SU-DHL-6 (cell line): ENCODE data around the gene CSNK1G3.

Experiments used
- CTCF ChIP-seq: fragments of 200-600 bp; sonication (generic); IDR thresholded peaks from one replicate; pipeline ENCODE4 v1.5.1; 2017; ENCODE audit warnings: antibody characterized with exemption, mild to moderate bottlenecking, low read length, moderate library complexity; ENCODE audit not compliant: insufficient read depth, poor library complexity, severe bottlenecking
- EZH2phosphoT487 ChIP-seq: fragments of 200-600 bp; sonication (generic), shearing (Covaris generic); conservative IDR thresholded peaks from 2 replicates; pipeline ENCODE4 v1.6.1; 2018; ENCODE audit warnings: mild to moderate bottlenecking, antibody characterized with exemption, low read length, moderate library complexity, mixed read lengths

GRCh38 chr5:123524146-123524545, 12.2 kb downstream of the CSNK1G3 start:
- TF ChIP-seq CTCF (no peak), EZH2phosphoT487 (no peak)
